SK-N-SH treated with all-trans-retinoic acid at 6 μM for 48 hours (cell line): ENCODE results near the gene AIMP1.

Experiments used
- ZFP3 ChIP-seq: fragments of 250-450 bp; sonication (Bioruptor Pico); IDR thresholded peaks from 2 replicates; pipeline ENCODE4 v1.5.0; 2020; ENCODE audit warnings: mild to moderate bottlenecking, moderate library complexity
- ZNF70 ChIP-seq: fragments of 450-650 bp; formaldehyde crosslinking; IDR thresholded peaks from 2 replicates; pipeline ENCODE4 v1.5.0; 2020; ENCODE audit warnings: mild to moderate bottlenecking, moderate library complexity
- ZNF8 ChIP-seq: fragments of 450-650 bp; formaldehyde crosslinking; IDR thresholded peaks from 2 replicates; pipeline ENCODE4 v1.5.0; 2020; ENCODE audit warnings: mild to moderate bottlenecking, moderate library complexity
- TF ChIP-seq, protein P1 (sequence below): fragments of 250-450 bp; sonication (Bioruptor Pico); IDR thresholded peaks from 2 replicates; pipeline ENCODE4 v1.5.1; 2020; ENCODE audit warnings: low read depth, mild to moderate bottlenecking, moderate library complexity
- TF ChIP-seq, protein P2 (sequence below): fragments of 250-450 bp; sonication (Bioruptor Pico); IDR thresholded peaks from 2 replicates; pipeline ENCODE4 v1.5.1; 2021; ENCODE audit warnings: mild to moderate bottlenecking, moderate library complexity
- TF ChIP-seq, protein P3 (sequence below): fragments of 250-450 bp; sonication (Bioruptor Pico); IDR thresholded peaks from 2 replicates; pipeline ENCODE4 v1.8.0; 2020; ENCODE audit warnings: mild to moderate bottlenecking, moderate library complexity, borderline replicate concordance

DNA sequence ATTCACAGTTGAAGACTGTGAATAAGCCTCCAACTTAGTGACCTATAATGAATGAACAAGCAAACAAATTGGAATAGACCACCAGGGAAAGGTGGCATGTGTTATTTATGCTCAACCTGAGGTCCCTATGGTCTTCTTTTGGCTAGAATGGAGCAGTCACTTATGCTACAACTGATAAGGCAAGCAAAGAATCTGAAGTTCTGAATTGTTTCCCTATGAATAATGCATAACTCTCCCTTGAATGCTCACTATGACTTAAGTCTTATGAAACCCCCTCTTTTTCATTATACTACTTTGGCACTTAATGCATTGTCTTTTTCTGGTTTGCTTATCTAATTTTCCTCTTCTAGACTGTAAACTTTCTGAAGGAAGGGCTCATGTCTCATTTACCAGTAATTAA lies 49.7 kb downstream of the AIMP1 start:
- TF ChIP-seq, protein P1, sequence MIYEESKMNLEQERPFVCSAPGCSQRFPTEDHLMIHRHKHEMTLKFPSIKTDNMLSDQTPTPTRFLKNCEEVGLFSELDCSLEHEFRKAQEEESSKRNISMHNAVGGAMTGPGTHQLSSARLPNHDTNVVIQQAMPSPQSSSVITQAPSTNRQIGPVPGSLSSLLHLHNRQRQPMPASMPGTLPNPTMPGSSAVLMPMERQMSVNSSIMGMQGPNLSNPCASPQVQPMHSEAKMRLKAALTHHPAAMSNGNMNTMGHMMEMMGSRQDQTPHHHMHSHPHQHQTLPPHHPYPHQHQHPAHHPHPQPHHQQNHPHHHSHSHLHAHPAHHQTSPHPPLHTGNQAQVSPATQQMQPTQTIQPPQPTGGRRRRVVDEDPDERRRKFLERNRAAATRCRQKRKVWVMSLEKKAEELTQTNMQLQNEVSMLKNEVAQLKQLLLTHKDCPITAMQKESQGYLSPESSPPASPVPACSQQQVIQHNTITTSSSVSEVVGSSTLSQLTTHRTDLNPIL, result no peak
- TF ChIP-seq ZNF70 (CRISPR knock-in tag), result no peak
- TF ChIP-seq ZNF8 (CRISPR knock-in tag), result no peak
- TF ChIP-seq ZFP3 (CRISPR knock-in tag), result no peak
- TF ChIP-seq, protein P2, sequence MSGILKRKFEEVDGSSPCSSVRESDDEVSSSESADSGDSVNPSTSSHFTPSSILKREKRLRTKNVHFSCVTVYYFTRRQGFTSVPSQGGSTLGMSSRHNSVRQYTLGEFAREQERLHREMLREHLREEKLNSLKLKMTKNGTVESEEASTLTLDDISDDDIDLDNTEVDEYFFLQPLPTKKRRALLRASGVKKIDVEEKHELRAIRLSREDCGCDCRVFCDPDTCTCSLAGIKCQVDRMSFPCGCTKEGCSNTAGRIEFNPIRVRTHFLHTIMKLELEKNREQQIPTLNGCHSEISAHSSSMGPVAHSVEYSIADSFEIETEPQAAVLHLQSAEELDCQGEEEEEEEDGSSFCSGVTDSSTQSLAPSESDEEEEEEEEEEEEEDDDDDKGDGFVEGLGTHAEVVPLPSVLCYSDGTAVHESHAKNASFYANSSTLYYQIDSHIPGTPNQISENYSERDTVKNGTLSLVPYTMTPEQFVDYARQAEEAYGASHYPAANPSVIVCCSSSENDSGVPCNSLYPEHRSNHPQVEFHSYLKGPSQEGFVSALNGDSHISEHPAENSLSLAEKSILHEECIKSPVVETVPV (CRISPR knock-in tag), result no peak
- TF ChIP-seq, protein P3, sequence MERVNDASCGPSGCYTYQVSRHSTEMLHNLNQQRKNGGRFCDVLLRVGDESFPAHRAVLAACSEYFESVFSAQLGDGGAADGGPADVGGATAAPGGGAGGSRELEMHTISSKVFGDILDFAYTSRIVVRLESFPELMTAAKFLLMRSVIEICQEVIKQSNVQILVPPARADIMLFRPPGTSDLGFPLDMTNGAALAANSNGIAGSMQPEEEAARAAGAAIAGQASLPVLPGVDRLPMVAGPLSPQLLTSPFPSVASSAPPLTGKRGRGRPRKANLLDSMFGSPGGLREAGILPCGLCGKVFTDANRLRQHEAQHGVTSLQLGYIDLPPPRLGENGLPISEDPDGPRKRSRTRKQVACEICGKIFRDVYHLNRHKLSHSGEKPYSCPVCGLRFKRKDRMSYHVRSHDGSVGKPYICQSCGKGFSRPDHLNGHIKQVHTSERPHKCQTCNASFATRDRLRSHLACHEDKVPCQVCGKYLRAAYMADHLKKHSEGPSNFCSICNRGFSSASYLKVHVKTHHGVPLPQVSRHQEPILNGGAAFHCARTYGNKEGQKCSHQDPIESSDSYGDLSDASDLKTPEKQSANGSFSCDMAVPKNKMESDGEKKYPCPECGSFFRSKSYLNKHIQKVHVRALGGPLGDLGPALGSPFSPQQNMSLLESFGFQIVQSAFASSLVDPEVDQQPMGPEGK (CRISPR knock-in tag), result no peak
